Measurements from ENCODE around the gene PADI1. TPM values are rescaled to one million over a fixed set of nuclear protein-coding genes. Genes with fewer than 3 reads are reported as not detected.

PADI1 gene
- total RNA-seq, 4 donors from 2014 or later, result 3.2 to 24.2 (median 6.6) TPM

GRCh38 chr1:17161926-17162800 lies 42.8 kb upstream of the PADI1 start:
- TF ChIP-seq POLR2A (IDR thresholded peaks at IDR 0.05) (no peak), CTCF (IDR thresholded peaks at IDR 0.05) (no peak)
- intact Hi-C loops (cut with DNase I; ENCODE audit: low total_unique reads), result no loop called here
- 79 to 84% methylated on average over 20 of the region's 20 CpGs for WGBS, 2 donors
- no peak for DNase-seq (ENCODE audit: low spot score in 2 of 2)
- no peak overlapping the region for H3K4me3 ChIP-seq (ENCODE audit: low read depth, poor library complexity, severe bottlenecking)

- TF ChIP-seq POLR2A (IDR thresholded peaks at IDR 0.05) (no peak), CTCF (IDR thresholded peaks at IDR 0.05) (no peak)
- 76 to 77% methylated on average over 6 to 7 of the region's 7 CpGs for WGBS, 2 donors
- intact Hi-C loops (cut with DNase I; ENCODE audit: low total_unique reads), result no loop called here
These were observed 42.0 kb upstream of the PADI1 start for GRCh38 chr1:17162941-17163340.

GRCh38 chr1:17163371-17163770 lies 41.6 kb upstream of the PADI1 start:
- TF ChIP-seq POLR2A (IDR thresholded peaks at IDR 0.05), result no peak
- TF ChIP-seq CTCF (IDR thresholded peaks at IDR 0.05), result no peak
- H3K4me3 ChIP-seq (ENCODE audit: low read depth, poor library complexity, severe bottlenecking), result no peak overlapping the region
- intact Hi-C loops (cut with DNase I; ENCODE audit: low total_unique reads), result no loop called here
- DNase-seq (ENCODE audit: low spot score in 2 of 2), result no peak
- 93 to 94% methylated on average over 7 of the region's 7 CpGs for WGBS, 2 donors

More at GRCh38 chr1:17162941-17163340, 42.0 kb upstream of the PADI1 start:
- no peak for DNase-seq (ENCODE audit: low spot score in 2 of 2)
- H3K4me3 ChIP-seq (ENCODE audit: low read depth, poor library complexity, severe bottlenecking), result no peak overlapping the region

- intact Hi-C loops (cut with DNase I; ENCODE audit: low total_unique reads), result no loop called here
- DNase-seq (ENCODE audit: low spot score in 2 of 2), result no peak
- no peak for TF ChIP-seq CTCF (IDR thresholded peaks at IDR 0.05)
- TF ChIP-seq POLR2A (IDR thresholded peaks at IDR 0.05), result no peak
- WGBS, 2 donors, result 74 to 80% methylated on average over 16 of the region's 16 CpGs
- no peak overlapping the region for H3K4me3 ChIP-seq (ENCODE audit: low read depth, poor library complexity, severe bottlenecking)
These were observed 40.9 kb upstream of the PADI1 start for GRCh38 chr1:17163789-17164666.

GRCh38 chr1:17165823-17166222 lies 39.1 kb upstream of the PADI1 start:
- H3K4me3 ChIP-seq (ENCODE audit: low read depth, poor library complexity, severe bottlenecking), result no peak overlapping the region
- intact Hi-C loops (cut with DNase I; ENCODE audit: low total_unique reads), result no loop called here
- DNase-seq (ENCODE audit: low spot score in 2 of 2), result no peak
- TF ChIP-seq POLR2A (IDR thresholded peaks at IDR 0.05), result no peak
- no peak for TF ChIP-seq CTCF (IDR thresholded peaks at IDR 0.05)
- WGBS, 2 donors, result 74 to 78% methylated on average over 1 of the region's 1 CpG
